Gastrocnemius medialis (tissue), 4 donors: ENCODE data around the gene TJP2. TPM values are rescaled to one million over a fixed set of nuclear protein-coding genes. Genes with fewer than 3 reads are reported as not detected.

Source experiments
- ATAC-seq, 2 donors: fragments of 150-250 bp; one replicate each; pipeline ENCODE4 v1.9.1; 2016
- DNase-seq, 2 donors: peaks; one replicate each; pipeline ENCODE4 v3.0.0-alpha.2; 2019
- H3K27ac ChIP-seq, 4 donors: fragments of 200-600 bp; sonication (generic); 1 replicate in 1 of 4; 2 replicates in 3 of 4; pipeline ENCODE4 v1.5.1; 2016 to 2018; ENCODE audit warnings: mild to moderate bottlenecking in 2 of 4, moderate library complexity in 1 of 4
- H3K27me3 ChIP-seq, 3 donors: fragments of 200-600 bp; sonication (generic) in 2 of 3; 1 replicate in 1 of 3; 2 replicates in 2 of 3; pipeline versions ENCODE4 v1.5.1 to v1.6.0; 2016 to 2019; ENCODE audit warnings: mild to moderate bottlenecking in 1 of 3, moderate library complexity in 1 of 3
- H3K36me3 ChIP-seq, 2 donors: fragments of 200-600 bp; sonication (generic) in 1 of 2; one replicate each; pipeline ENCODE4 v1.5.1; 2017 to 2018
- H3K4me1 ChIP-seq, 2 donors: fragments of 200-600 bp; sonication (generic) in 1 of 2; one replicate each; pipeline ENCODE4 v1.5.1; 2016 to 2017; ENCODE audit warnings: mild to moderate bottlenecking in 2 of 2
- H3K4me3 ChIP-seq, 4 donors: fragments of 200-600 bp; sonication (generic) in 3 of 4; 1 replicate in 1 of 4; 2 replicates in 3 of 4; pipeline ENCODE4 v1.5.1; 2016 to 2019; ENCODE audit warnings: mild to moderate bottlenecking in 2 of 4
- H3K9me3 ChIP-seq, 3 donors: fragments of 200-600 bp; sonication (generic) in 2 of 3; 1 replicate in 1 of 3; 2 replicates in 2 of 3; pipeline ENCODE4 v1.5.1; 2016 to 2019
- POLR2A ChIP-seq, 2 donors: fragments of 450-650 bp; IDR thresholded peaks; one replicate each; pipeline ENCODE4 v1.6.1; 2017; ENCODE audit warnings: antibody characterized with exemption in 2 of 2, mild to moderate bottlenecking in 2 of 2, moderate library complexity in 2 of 2
- in situ Hi-C, 4 donors: fragments of 200-750 bp; cut with MboI; loops; one replicate each; pipeline versions ENCODE4 v1.15.0 to v1.8.0; 2017; ENCODE audit warnings: low sequenced_read_pairs in 4 of 4
- intact Hi-C: fragments of 100-400 bp; cut with DNase I; formaldehyde crosslinking; loops from one replicate; pipeline ENCODE4 v1.15.1; 2023; ENCODE audit warnings: low total_unique reads
- total RNA-seq, 4 donors: library from RNA; depleted of rRNA; stranded (reverse); fragments of >200 nt; gene quantifications; one replicate each; pipeline versions ENCODE4 v1.1.0 to v1.2.3, GENCODE V29; 2016
- TF ChIP-seq, protein P1 (sequence below), 5 experiments: fragments of 450-650 bp in 3 of 5; fragments of 200-600 bp in 2 of 5; sonication (generic) in 2 of 5; IDR thresholded peaks in 4 of 5; conservative IDR thresholded peaks in 1 of 5; 1 replicate in 4 of 5; 2 replicates in 1 of 5; pipeline ENCODE4 v1.5.1; 2016 to 2019; ENCODE audit warnings: antibody characterized with exemption in 5 of 5, mild to moderate bottlenecking in 3 of 5, moderate library complexity in 3 of 5

The TJP2 gene
- total RNA-seq, 4 donors from 2014 or later: 10.5 to 23.1 (median 17.6) TPM

DNA sequence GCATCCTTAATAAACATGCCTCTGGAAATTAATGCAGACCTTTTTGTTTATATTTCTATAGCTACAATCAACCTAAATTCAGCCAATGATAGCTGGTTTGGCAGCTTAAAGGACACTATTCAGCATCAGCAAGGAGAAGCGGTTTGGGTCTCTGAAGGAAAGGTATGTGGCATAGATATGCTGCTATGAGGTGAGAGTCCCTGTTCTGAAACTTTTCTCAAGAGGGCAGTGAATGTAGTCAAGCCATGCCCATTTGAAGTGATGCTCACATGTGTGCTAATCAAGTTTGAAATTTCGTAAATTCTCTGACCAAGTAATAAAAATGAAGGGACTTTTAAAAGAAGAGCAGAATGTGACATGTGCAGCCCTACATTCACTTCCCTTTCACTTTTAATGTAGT, 72.6 kb downstream of the TJP2 start:
- no peaks in the 10 kb centered on the region for H3K4me1 ChIP-seq
- no peaks in the 10 kb centered on the region for H3K9me3 ChIP-seq
- DNase-seq: no peak
- H3K27ac ChIP-seq: no peak overlapping the region
- intact Hi-C loops (no loop called here), in situ Hi-C loops (no loop called here)
- H3K4me3 ChIP-seq: no peak overlapping the region
- H3K27me3 ChIP-seq: no peaks in the 10 kb centered on the region
- TF ChIP-seq, protein P1, sequence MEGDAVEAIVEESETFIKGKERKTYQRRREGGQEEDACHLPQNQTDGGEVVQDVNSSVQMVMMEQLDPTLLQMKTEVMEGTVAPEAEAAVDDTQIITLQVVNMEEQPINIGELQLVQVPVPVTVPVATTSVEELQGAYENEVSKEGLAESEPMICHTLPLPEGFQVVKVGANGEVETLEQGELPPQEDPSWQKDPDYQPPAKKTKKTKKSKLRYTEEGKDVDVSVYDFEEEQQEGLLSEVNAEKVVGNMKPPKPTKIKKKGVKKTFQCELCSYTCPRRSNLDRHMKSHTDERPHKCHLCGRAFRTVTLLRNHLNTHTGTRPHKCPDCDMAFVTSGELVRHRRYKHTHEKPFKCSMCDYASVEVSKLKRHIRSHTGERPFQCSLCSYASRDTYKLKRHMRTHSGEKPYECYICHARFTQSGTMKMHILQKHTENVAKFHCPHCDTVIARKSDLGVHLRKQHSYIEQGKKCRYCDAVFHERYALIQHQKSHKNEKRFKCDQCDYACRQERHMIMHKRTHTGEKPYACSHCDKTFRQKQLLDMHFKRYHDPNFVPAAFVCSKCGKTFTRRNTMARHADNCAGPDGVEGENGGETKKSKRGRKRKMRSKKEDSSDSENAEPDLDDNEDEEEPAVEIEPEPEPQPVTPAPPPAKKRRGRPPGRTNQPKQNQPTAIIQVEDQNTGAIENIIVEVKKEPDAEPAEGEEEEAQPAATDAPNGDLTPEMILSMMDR (IDR thresholded peaks at IDR 0.05 in 4 of 5, conservative IDR thresholded peaks at IDR 0.05 in 1 of 5): no peak
- no peak for TF ChIP-seq POLR2A (IDR thresholded peaks at IDR 0.05)
- H3K36me3 ChIP-seq: peaks cover 0 to 24% of the 10 kb centered on the region in 2 donors
- no peak for ATAC-seq

DNA sequence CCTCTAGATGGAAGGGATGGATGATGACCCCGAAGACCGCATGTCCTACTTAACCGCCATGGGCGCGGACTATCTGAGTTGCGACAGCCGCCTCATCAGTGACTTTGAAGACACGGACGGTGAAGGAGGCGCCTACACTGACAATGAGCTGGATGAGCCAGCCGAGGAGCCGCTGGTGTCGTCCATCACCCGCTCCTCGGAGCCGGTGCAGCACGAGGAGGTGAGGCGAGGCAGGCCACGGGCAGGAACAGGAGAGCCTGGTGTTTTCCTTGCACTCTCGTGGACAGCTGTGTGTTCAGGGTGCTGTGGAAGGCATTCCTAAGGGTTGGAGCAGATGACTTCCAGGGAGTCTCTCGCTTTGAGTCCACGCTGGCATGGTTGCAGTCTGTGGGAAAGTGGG, 73.9 kb downstream of the TJP2 start:
- H3K36me3 ChIP-seq: peaks cover 0 to 33% of the 10 kb centered on the region in 2 donors
- DNase-seq (no peak), ATAC-seq (no peak)
- peaks cover 0 to 5% of the 10 kb centered on the region in 2 donors for H3K4me1 ChIP-seq
- in situ Hi-C loops: no loop called here
- intact Hi-C loops: no loop called here
- no peak overlapping the region for H3K27ac ChIP-seq
- H3K27me3 ChIP-seq: no peaks in the 10 kb centered on the region
- H3K9me3 ChIP-seq: no peaks in the 10 kb centered on the region
- no peak for TF ChIP-seq POLR2A (IDR thresholded peaks at IDR 0.05)
- TF ChIP-seq, protein P1 (IDR thresholded peaks at IDR 0.05 in 4 of 5, conservative IDR thresholded peaks at IDR 0.05 in 1 of 5): no peak
- no peak overlapping the region for H3K4me3 ChIP-seq

- Histone ChIP-seq H3K36me3 (peaks cover 0 to 39% of the 10 kb centered on the region in 2 donors), H3K4me3 (no peak overlapping the region), H3K27me3 (no peaks in the 10 kb centered on the region), H3K27ac (no peak overlapping the region), H3K9me3 (no peaks in the 10 kb centered on the region), H3K4me1 (peaks cover 0 to 6% of the 10 kb centered on the region in 2 donors)
- TF ChIP-seq, protein P1 (IDR thresholded peaks at IDR 0.05 in 4 of 5, conservative IDR thresholded peaks at IDR 0.05 in 1 of 5): no peak
- intact Hi-C loops (no loop called here), in situ Hi-C loops (no loop called here)
- DNase-seq: no peak
- peak in 1 of 2 donors; percentile 57 for ATAC-seq
Observed at GRCh38 chr9:69249337-69249736, 75.3 kb downstream of the TJP2 start.

DNA sequence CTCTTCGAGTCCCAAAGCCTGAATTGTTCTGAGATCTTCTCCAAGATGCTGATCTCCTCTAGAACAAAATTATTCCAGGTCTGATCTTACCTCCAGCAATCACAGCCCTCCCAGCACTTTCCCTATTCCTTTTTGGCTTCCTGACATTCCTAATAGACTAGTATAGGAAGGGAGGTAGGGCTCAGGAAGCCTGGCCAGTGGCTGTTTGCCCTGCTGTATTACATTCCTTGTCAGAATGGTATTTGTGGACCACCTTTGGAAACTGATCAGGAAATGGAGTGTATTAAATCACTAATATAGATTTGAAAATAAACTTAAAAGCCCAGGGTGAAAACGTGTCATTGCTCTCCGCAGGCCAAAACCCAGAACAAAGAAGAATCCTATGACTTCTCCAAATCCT, 76.6 kb downstream of the TJP2 start:
- in situ Hi-C loops (no loop called here), intact Hi-C loops (no loop called here)
- H3K36me3 ChIP-seq: peaks cover 0 to 41% of the 10 kb centered on the region in 2 donors
- no peak for TF ChIP-seq POLR2A (IDR thresholded peaks at IDR 0.05)
- TF ChIP-seq, protein P1 (IDR thresholded peaks at IDR 0.05 in 4 of 5, conservative IDR thresholded peaks at IDR 0.05 in 1 of 5): no peak
- ATAC-seq (no peak), DNase-seq (no peak)
- no peaks in the 10 kb centered on the region for H3K27me3 ChIP-seq
- H3K9me3 ChIP-seq: no peaks in the 10 kb centered on the region
- H3K4me1 ChIP-seq: peaks cover 0 to 6% of the 10 kb centered on the region in 2 donors
- no peak overlapping the region for H3K4me3 ChIP-seq
- no peak overlapping the region for H3K27ac ChIP-seq

GRCh38 chr9:69252436-69252835, 78.4 kb downstream of the TJP2 start:
- Histone ChIP-seq H3K27ac (no peak overlapping the region), H3K4me1 (peaks cover 0 to 6% of the 10 kb centered on the region in 2 donors), H3K9me3 (no peaks in the 10 kb centered on the region), H3K27me3 (no peaks in the 10 kb centered on the region), H3K4me3 (no peak overlapping the region), H3K36me3 (peaks cover 0 to 41% of the 10 kb centered on the region in 2 donors)
- intact Hi-C loops (no loop called here), in situ Hi-C loops (no loop called here)
- no peak for TF ChIP-seq POLR2A (IDR thresholded peaks at IDR 0.05)
- TF ChIP-seq, protein P1 (IDR thresholded peaks at IDR 0.05 in 4 of 5, conservative IDR thresholded peaks at IDR 0.05 in 1 of 5): no peak
- ATAC-seq (no peak), DNase-seq (no peak)
